B cell (primary cell): ENCODE measurements around the gene TECPR2. TPM values are rescaled to one million over a fixed set of nuclear protein-coding genes. Genes with fewer than 3 reads are reported as not detected.

Experiments used
- ATAC-seq: fragments of 200-7000 bp; cut with Tn5 transposase; one replicate; pipeline ENCODE4 v1.10.0; 2021; ENCODE audit warnings: low read depth, mild to moderate bottlenecking, moderate number of reproducible peaks, moderate library complexity
- CTCF ChIA-PET: fragments of 350-600 bp; sonication (Branson Sonifier 250); formaldehyde crosslinking; loops from one replicate; lab custom pipeline; 2021; ENCODE audit warnings: antibody characterized with exemption, inconsistent platforms; lab: Charles Lee
- POLR2A ChIA-PET: fragments of 350-600 bp; sonication (Branson Sonifier 250); formaldehyde crosslinking; loops from one replicate; lab custom pipeline; 2021; ENCODE audit warnings: antibody characterized with exemption; lab: Charles Lee
- DNase-seq: peaks from one replicate; pipeline ENCODE4 v3.0.0; 2013
- H2AFZ ChIP-seq: 2 replicates; pipeline ENCODE4 v1.6.1; 2012; ENCODE audit warnings: mild to moderate bottlenecking, low read depth, low read length; ENCODE audit not compliant: insufficient read depth, poor library complexity, severe bottlenecking
- H3K27ac ChIP-seq, 2 donors: 1 replicate in 1 of 2; 2 replicates in 1 of 2; pipeline ENCODE4 v1.5.1; 2012 to 2013; ENCODE audit warnings: low read length in 2 of 2, mild to moderate bottlenecking in 2 of 2, moderate library complexity in 1 of 2
- H3K27me3 ChIP-seq, 4 experiments: fragments of 200-600 bp in 1 of 4; sonication (generic) in 1 of 4; replicated peaks in 1 of 4; 1 replicate in 2 of 4; 2 replicates in 2 of 4; pipeline versions ENCODE4 v1.6.1 to v1.7.0; 2013 to 2016; ENCODE audit warnings: low read length in 3 of 4, mild to moderate bottlenecking in 2 of 4, mixed read lengths in 1 of 4, moderate library complexity in 1 of 4; ENCODE audit not compliant: insufficient read depth in 4 of 4, control insufficient read depth in 3 of 4; ENCODE audit errors: control extremely low read depth in 1 of 4
- H3K36me3 ChIP-seq, 2 experiments: replicated peaks in 1 of 2; 1 replicate in 1 of 2; 2 replicates in 1 of 2; pipeline versions ENCODE4 v1.6.1 to v1.7.1; 2013; ENCODE audit warnings: low read length in 1 of 2; ENCODE audit not compliant: insufficient read depth in 2 of 2, control insufficient read depth in 1 of 2; ENCODE audit errors: control extremely low read depth in 1 of 2, extremely low read depth in 1 of 2
- H3K4me1 ChIP-seq, 2 donors: fragments of 200-600 bp in 1 of 2; sonication (generic) in 1 of 2; 1 replicate in 1 of 2; 2 replicates in 1 of 2; pipeline versions ENCODE4 v1.5.1 to v1.6.1; 2013 to 2017; ENCODE audit warnings: low read length in 2 of 2; ENCODE audit not compliant: control insufficient read depth in 2 of 2, insufficient read depth in 2 of 2
- H3K4me2 ChIP-seq: replicated peaks from 2 replicates; pipeline ENCODE3; 2012; ENCODE audit warnings: mild to moderate bottlenecking, low read depth, low read length; ENCODE audit not compliant: poor library complexity, severe bottlenecking
- H3K4me3 ChIP-seq, 5 experiments: fragments of 200-600 bp in 1 of 5; sonication (generic) in 1 of 5; 1 replicate in 3 of 5; 2 replicates in 2 of 5; pipeline versions ENCODE4 v1.5.1 to v1.7.0; 2011 to 2016; ENCODE audit warnings: low read length in 4 of 5, mild to moderate bottlenecking in 4 of 5, low read depth in 2 of 5, control low read depth in 1 of 5, moderate library complexity in 1 of 5; ENCODE audit not compliant: insufficient read depth in 1 of 5; ENCODE audit errors: control extremely low read depth in 1 of 5, extremely low read depth in 1 of 5
- H3K79me2 ChIP-seq: fragments of 200-600 bp; sonication (generic); one replicate; pipeline ENCODE4 v1.6.0; 2016; ENCODE audit warnings: low read length; ENCODE audit not compliant: control insufficient read depth, insufficient read depth
- H3K9ac ChIP-seq: fragments of 200-600 bp; sonication (generic); 2 replicates; pipeline ENCODE4 v1.6.1; 2017; ENCODE audit warnings: mild to moderate bottlenecking, low read length, moderate library complexity
- H3K9me3 ChIP-seq, 3 donors: one replicate each; pipeline versions ENCODE4 v1.6.1 to v1.7.1; 2013; ENCODE audit warnings: low read length in 2 of 3; ENCODE audit not compliant: control insufficient read depth in 2 of 3, insufficient read depth in 1 of 3; ENCODE audit errors: control extremely low read depth in 1 of 3
- H4K20me1 ChIP-seq: 2 replicates; pipeline ENCODE4 v1.6.0; 2012; ENCODE audit warnings: mild to moderate bottlenecking, low read length; ENCODE audit not compliant: insufficient read depth, control insufficient read depth, poor library complexity, severe bottlenecking
- H3K27ac Mint-ChIP-seq: one replicate; pipeline ENCODE4 v1.8.0; 2021; ENCODE audit warnings: mixed read lengths
- H3K27me3 Mint-ChIP-seq: one replicate; pipeline ENCODE4 v1.8.0; 2021; ENCODE audit warnings: mixed read lengths
- H3K4me1 Mint-ChIP-seq: one replicate; pipeline ENCODE4 v1.8.0; 2021; ENCODE audit warnings: mixed read lengths
- H3K4me3 Mint-ChIP-seq: one replicate; pipeline ENCODE4 v1.8.0; 2021; ENCODE audit warnings: mixed read lengths
- H3K9me3 Mint-ChIP-seq: one replicate; pipeline ENCODE4 v1.8.0; 2022; ENCODE audit warnings: mixed read lengths; ENCODE audit not compliant: insufficient read depth
- CTCF ChIP-seq: fragments of 200-600 bp; IDR thresholded peaks from one replicate; pipeline ENCODE4 v1.8.0; 2022; ENCODE audit warnings: antibody characterized with exemption, mild to moderate bottlenecking
- EZH2 ChIP-seq: IDR thresholded peaks from 2 replicates; pipeline ENCODE4 v1.6.1; 2012; ENCODE audit warnings: borderline replicate concordance, low read depth, mild to moderate bottlenecking, moderate library complexity, low read length; ENCODE audit not compliant: insufficient read depth, poor library complexity, severe bottlenecking
- WGBS: methylation state at CpG from one replicate; pipeline ENCODE4 v1.1.5; 2013; ENCODE audit warnings: missing lambda C conversion rate; ENCODE audit not compliant: insufficient coverage; 5-methylcytosine and 5-hydroxymethylcytosine counted together
- intact Hi-C: fragments of 100-400 bp; cut with micrococcal nuclease; formaldehyde crosslinking; loops from one replicate; pipeline ENCODE4 v1.10.0; 2022
- polyA plus RNA-seq: library from polyadenylated mRNA; depleted of rRNA; stranded (reverse); fragments of >200 nt; gene quantifications from 2 replicates; pipeline ENCODE4 v1.2.3, GENCODE V29; 2012
- total RNA-seq, 2 donors: library from RNA; stranded (reverse); fragments of 120-200 nt in 1 of 2; gene quantifications; 1 replicate in 1 of 2; 2 replicates in 1 of 2; pipeline versions ENCODE4 v1.2.3 to v1.2.4, GENCODE V29; 2013 to 2022

The TECPR2 gene
- total and polyA plus RNA-seq, 2 donors (not counting 1 experiment from before 2014, with no cell fraction given) = 4.7 to 10.8 TPM

GRCh38 chr14:102504328-102504999 lies 141.7 kb downstream of the TECPR2 start:
- H3K36me3 ChIP-seq = no peaks in the 10 kb centered on the region
- no peak overlapping the region for H3K4me3 ChIP-seq
- peaks cover 0 to 8% (median 0%) of the 10 kb centered on the region in 3 donors for H3K9me3 ChIP-seq
- no peaks in the 10 kb centered on the region for H3K27me3 ChIP-seq
- DNase-seq (no peak), ATAC-seq (no peak)
- no peaks in the 10 kb centered on the region for H3K4me1 Mint-ChIP-seq
- H3K27ac Mint-ChIP-seq = no peak overlapping the region
- ChIA-PET POLR2A (no interaction called here), CTCF (interaction anchor here (0.5 to 1.4 kb wide), 2 partner anchors 61 to 66 kb away, joined by 4 read pairs; no protein-coding TSS in a partner anchor)
- no peak overlapping the region for H3K27ac ChIP-seq
- WGBS = 89% methylated on average over 15 of the region's 18 CpGs
- no peak for TF ChIP-seq EZH2
- TF ChIP-seq CTCF = no peak
- H3K4me1 ChIP-seq = no peaks in the 10 kb centered on the region
- H3K27me3 Mint-ChIP-seq = no peaks in the 10 kb centered on the region
- no peak overlapping the region for H3K4me3 Mint-ChIP-seq
- no peaks in the 10 kb centered on the region for H3K79me2 ChIP-seq
- no peak overlapping the region for H3K4me2 ChIP-seq
- intact Hi-C loops = no loop called here
- no peaks in the 10 kb centered on the region for H4K20me1 ChIP-seq
- H3K9me3 Mint-ChIP-seq = no peaks in the 10 kb centered on the region
- H3K9ac ChIP-seq = no peak overlapping the region
- no peak overlapping the region for H2AFZ ChIP-seq

- Histone ChIP-seq H3K9ac (no peak overlapping the region), H3K9me3 (peaks cover 0 to 8% (median 0%) of the 10 kb centered on the region in 3 donors), H3K4me2 (no peak overlapping the region), H3K4me3 (no peak overlapping the region), H3K36me3 (no peaks in the 10 kb centered on the region), H3K79me2 (no peaks in the 10 kb centered on the region), H3K4me1 (peaks cover under 1 to 2% of the 10 kb centered on the region in 2 donors), H3K27me3 (no peaks in the 10 kb centered on the region), H4K20me1 (no peaks in the 10 kb centered on the region), H3K27ac (no peak overlapping the region), H2AFZ (no peak overlapping the region)
- intact Hi-C loops = loop anchor here (5.0 kb wide), 1 partner anchor 143 kb away; the partner anchor contains the start of genes CINP and TECPR2
- WGBS = 87% methylated on average over 6 of the region's 7 CpGs
- H3K4me3 Mint-ChIP-seq = no peak overlapping the region
- no peaks in the 10 kb centered on the region for H3K9me3 Mint-ChIP-seq
- ATAC-seq (no peak), DNase-seq (no peak)
- H3K27me3 Mint-ChIP-seq = no peaks in the 10 kb centered on the region
- peak overlapping the region; percentile 20 for H3K27ac Mint-ChIP-seq
- ChIA-PET POLR2A (no interaction called here), CTCF (interaction anchor here (0.5 kb wide), 1 partner anchor 60 kb away, joined by 4 read pairs; no protein-coding TSS in a partner anchor)
- TF ChIP-seq EZH2 (no peak), CTCF (no peak)
- peaks cover under 1% of the 10 kb centered on the region for H3K4me1 Mint-ChIP-seq
Observed at GRCh38 chr14:102505000-102505619, 142.4 kb downstream of the TECPR2 start.
